HG03135 (cell line): ENCODE results near the gene CD46.

Source experiments
- ATAC-seq: cut with Tn5 transposase; IDR thresholded peaks from one replicate; pipeline ENCODE4 v1.9.1; 2021; ENCODE audit warnings: mild to moderate bottlenecking, moderate library complexity; ENCODE audit not compliant: unreplicated experiment

Gene CD46

DNA sequence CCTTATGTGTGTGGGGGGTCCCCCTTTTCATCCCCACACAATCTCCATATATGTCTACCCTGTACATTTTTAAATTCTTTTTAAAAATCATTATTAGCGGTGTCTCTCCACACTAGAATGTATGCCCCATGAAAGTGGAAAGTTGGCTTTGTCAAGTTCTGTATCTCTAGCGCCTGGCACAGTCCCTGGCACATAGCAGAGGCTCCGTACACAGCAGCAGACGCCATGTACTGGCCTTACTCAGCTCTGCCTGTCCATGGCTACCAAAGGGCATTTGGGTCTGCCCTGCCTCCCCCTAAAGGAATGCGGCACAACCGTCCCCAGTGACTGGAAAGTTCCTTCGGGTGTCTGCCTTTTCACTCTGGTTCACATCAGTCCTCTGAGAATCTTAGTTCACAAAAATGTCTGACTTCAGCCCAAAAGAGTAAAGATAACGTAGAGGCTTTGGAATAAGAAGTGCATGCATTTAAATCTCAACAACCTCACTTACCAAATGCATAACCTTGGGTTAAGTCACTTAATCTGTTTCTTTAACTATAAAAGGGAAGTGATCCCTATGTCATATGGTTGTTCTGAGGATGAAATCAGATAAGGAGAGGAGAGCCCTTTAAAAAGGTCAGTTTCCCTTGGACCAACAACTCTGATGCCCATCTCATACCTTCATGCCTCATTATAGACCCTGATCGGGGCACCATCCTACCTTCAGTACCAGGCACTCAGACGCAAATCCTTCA, 61.1 kb downstream of the CD46 start:
- ATAC-seq, result no peak

DNA sequence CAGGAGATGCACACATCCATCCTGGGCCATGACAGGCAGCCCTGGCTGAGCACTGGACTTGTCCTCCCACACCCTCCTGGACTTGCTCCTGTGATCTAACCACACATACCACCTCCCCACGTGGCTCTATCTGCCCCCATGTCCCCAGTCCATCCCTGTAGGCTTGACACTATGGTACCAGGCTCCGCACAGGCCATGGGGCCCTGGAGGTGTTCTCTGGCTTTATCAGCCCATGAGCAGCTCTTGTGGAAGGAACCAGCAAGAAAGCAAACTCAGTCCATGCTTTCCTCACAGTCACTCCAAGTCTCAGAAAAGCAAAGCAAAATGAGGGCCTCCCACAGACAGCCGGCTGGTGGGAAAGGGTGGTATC, 61.6 kb downstream of the CD46 start:
- ATAC-seq, result no peak

DNA sequence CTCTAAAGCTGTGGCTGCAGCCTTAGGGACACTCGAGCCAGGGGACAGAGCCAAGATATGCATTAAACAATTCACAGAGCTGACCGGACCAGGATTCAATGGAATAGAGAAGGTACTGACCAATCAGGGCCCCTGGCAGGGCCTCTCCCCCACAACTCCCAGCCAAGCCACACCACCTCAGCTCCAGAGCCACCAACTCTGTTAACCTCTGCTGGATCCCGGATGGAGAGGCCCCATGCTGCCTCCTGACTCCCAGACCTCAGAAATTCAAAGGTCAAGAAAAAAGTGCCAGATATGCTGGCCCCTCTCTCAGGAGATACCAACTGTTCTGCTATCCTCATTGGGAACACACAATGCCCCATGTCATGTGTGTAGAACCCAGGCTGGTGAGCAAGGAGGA, 62.1 kb downstream of the CD46 start:
- ATAC-seq, result no peak

DNA sequence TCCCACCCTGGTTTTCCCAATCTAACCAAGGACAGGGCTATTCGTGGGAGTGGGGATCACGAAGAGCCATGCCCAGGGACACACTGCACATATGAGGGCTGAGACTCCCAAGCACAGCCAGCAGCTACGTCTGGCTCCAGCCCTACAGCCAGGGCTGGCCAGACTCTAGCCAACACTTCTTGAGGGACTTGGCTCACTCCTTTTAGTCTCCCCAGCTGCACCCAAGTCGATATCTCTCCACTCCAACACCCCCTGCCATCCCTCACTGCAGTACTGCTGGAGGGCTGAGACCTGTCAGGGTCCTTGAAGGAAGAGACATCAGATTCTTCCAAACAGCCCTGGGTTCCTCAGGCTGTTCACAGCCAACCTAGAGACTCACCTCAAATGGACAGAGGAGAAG, 62.6 kb downstream of the CD46 start:
- no peak for ATAC-seq

DNA sequence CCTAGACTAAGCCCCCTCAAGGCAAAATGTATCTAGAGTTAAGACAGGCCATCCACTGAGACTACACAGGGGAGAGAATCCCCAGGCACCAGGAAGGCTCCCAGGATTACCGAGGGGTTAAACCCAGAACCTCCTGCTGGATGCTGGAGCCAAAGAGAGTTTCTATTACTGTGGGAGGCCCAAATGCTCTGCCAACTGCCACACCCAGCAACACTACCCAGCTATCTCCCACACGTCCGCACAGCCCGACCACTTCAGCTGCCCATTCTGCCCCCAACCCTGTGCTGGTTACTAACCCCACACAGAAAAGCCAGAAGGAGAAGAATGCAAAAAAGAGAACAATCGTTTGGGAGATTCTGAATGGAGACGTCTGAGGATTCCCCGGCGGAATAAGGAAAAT, 63.6 kb downstream of the CD46 start:
- no peak for ATAC-seq

DNA sequence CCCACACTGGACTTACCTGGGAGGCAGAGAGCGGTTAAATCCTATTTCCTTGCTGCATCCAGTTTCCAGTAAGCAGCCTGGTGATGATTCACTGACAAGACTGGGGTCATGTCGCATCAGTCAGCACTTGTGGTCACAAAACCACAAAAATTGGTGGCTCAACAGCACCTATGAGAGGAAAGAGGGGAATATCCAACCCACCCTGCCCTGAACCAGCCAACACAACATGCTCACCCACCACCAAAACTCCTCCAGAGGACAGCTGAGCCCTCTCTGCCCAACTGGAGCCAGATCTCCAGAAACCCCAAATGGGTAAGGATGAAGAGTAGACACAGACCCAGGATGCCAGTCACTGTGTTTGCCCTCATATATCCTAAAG, 64.0 kb downstream of the CD46 start:
- no peak for ATAC-seq

DNA sequence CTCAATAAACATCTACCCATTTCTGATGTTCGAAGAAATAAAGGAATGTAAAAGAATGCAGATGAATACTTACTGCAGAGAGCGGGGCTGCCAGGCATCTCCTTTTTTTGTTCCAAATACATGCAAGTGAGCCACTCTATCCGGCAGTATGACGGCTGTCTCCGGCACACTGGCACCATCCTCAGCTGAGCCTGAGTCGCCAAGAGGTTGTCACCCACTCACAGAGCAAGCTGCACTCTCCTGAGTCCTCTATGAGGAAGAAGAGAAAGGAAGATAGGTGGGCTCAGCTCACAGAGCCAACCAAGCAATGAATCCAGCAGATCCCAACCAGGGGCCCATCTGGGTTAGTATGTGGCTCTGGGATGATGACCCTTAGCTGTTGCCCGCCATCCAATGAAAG, 65.3 kb downstream of the CD46 start:
- no peak for ATAC-seq

DNA sequence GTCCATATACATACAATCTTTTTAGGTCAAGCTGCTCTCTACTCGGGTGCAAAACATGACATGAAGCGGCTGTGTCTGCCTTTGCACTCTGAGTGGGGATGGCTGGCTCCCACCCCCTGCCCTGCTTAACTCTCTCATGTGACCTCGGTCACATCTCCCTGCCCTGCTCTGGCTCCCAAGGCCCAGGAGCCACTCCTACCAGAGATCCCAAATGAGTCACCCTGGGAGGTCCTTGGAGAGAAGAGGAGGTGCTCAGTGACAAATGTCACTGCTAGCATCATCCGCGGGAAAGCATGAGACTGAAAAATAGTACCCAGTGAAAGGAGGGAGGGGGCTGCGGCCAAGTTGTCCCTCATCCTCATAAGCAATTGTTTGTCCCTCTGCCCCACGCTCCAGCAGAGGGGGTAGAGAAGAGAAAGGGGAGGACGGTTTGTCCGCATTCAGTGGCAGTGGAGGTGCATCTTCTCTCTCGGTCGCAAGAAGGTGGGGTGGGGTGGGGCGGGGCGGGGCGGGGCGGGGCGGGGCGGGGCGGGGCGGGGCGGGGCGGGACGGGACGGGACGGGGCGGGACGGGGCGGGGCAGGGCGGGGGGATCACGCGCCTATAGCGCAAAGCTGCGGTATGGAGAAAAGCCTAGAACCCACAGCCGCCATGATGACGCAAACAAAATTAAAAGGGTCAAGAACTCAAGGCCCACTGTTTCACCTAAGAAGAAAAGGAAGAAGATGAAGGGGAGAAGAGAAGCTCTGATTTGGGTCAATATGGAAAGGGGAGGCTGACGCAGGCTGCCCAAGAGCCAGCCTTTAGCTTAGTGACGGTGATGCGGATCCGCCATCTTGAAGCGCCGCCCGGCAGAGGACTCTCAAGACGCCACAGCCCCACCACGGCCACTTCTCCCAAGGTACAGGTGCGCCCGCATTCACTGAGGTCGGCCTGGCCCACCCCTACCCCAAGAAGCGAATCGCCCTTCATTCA, 66.2 kb downstream of the CD46 start:
- ATAC-seq, result no peak

DNA sequence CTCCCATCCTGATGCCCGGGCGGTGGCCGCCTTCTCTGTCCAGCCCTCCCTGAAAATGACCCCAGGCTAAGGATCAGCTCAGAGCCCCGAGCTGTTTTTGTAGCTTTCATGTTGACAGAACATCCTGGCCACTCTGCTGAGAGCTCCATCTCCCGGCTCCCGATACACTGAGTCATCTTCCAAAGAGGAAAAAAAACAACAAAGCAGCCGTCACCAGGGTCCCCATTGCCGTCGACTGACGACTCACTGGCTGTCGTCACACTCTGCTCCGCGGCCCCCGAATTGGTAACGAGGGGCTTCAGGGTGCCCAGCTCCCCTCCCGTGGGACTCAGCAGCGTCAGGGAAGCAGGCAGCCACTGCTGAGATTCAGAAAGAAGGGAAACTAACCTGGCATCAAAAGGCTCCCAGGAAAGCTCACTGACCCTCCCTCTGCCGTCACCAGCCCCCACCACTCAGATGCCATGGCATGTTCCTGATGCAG, 67.2 kb downstream of the CD46 start:
- no peak for ATAC-seq

DNA sequence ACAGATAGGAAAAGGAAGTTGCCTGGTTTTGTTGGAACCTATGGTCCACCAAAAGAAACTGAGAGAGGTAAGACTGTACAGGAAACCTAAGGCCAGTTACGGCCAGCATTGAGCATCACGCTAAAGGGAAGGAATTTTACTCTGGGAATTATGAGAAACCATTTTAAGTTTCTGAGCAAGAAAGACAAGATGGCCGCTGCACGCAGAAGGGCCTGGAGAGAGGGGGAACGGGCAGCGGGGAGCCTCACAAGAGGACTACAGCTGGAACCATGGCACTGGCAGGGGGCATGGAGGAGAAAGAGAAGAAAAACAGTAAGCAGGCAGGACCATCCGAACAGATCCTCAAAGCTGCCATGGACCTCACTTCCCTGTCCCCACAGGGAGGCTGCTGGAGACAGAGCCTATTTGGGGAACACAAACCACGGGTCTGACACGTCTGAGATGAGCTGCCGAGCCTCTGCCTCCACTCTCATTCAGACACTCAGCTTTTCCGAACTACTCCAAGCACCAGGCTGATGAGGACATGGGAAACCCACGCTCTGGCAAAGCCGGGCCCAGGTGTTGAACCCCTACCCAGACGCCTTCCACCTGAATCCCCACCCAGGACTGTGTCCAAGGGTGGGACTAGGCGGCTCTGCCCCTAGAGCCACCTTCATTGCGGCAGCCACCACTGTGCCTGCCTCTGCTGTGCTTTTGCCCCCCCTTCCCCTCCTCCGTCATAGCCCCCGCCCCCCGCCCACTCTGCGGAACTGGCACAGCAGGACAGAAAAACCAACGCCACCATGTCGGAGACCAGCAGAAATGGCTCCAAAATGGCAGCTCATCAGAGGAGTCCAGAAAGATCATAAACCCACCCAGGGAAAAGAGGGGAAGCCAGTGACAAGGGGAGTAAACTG, 69.0 kb downstream of the CD46 start:
- no peak for ATAC-seq

DNA sequence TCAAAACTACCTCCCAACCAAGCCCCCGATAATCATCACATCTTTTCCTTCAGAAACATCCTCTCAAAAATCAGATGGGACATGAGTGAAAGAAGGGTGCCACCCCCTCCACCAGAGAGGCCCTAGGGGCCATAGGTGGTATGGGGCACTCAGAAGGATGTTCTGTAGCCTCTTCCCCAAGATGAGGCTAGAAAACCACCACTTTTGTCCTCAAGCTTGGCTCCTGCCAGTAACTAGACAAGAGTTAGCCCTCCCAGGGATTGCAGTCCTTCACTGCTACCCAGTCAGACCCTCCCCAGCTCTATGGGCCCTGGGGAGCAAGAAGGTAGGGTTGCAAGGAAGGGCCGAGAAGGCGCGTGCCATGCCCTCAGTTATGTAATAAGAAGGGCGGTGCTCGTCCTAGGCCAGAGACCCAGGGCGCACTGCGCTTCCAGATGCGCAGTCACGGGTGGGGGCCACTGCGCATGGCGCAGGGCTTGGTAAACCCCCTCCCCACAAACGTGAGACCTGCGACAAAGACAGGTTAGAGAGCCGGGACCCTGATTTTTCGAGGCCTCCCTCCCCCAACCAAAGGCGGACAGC, 69.7 kb downstream of the CD46 start:
- ATAC-seq, result no peak

DNA sequence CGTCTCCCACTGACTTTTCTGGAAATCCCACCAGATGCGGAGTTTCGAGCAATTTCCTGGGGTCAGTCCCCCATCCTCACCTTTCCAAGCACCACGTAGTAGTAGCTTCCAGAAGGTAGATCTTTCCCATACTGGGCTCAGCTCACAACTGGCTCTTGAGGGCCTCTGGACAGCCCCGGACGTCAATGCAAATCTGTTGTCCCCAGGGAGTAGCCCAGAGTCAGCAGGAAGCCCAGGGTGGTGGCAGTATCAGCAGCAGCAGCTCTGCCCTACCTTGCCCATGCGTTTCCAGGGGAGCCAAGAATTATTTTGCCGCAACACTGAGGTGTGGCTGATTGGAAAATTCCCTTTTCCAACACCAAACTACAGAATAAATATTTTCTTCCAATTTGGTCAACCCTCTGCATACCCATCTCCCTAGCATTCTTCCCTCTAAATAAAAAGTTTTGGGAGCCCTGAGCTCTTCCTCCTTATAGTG, 70.3 kb downstream of the CD46 start:
- peak; percentile 32 for ATAC-seq

DNA sequence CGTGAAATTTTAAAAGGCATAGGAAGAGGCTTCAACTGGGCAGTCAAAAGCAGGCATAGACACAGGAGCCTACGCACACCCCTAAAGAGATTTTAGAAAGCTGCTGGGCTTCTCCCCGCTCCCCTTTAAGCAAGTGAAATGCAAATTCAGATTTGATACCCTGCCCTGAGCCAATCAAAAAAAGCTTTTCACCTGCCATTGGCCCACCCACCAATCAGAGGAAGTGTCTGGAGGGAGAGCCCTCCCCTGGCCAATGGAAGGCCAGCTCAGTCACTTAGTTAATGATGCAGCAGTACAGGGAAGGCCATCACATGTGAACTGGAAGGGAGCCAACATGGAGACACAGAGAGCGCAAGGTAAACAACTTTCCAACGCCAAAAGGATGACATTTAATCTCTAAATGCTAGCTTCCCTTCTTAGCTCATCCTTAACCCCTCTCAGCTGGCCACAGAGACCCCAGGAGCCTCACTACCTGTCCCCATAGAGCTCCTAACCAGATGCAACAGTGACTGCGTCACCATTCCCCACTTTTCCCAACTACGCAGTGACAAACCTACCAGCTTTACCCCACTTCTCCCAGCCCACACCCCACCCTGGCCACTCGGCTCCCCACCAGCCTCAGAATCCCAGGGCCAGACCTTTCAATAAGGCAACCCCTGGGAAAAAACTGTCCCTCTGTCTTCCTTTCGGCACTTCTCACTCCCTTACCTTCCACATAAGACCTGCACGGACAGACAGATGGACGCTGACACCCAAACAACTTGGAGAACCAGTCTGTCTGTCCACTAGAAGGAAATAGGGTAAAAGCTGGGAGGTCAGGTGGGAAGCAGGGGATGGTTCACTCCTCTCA, 71.0 kb downstream of the CD46 start:
- ATAC-seq, result peak; percentile 48

DNA sequence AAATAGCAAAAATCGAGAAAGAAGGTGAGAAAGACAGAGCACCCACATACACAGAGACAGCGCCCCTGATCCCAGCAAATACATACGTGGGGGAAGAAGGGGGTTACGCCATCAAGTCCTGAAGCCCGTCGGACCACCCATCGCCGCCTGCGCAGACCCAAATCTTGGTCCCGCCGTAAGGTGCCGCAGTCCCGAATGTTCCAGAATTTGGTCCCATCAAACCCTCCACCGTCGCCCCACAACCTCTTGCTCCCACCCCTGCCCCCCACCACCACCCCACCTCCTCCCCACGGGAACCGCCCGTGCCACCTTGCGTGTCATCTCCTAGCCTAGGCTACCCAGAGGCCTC, 71.7 kb downstream of the CD46 start:
- no peak for ATAC-seq

DNA sequence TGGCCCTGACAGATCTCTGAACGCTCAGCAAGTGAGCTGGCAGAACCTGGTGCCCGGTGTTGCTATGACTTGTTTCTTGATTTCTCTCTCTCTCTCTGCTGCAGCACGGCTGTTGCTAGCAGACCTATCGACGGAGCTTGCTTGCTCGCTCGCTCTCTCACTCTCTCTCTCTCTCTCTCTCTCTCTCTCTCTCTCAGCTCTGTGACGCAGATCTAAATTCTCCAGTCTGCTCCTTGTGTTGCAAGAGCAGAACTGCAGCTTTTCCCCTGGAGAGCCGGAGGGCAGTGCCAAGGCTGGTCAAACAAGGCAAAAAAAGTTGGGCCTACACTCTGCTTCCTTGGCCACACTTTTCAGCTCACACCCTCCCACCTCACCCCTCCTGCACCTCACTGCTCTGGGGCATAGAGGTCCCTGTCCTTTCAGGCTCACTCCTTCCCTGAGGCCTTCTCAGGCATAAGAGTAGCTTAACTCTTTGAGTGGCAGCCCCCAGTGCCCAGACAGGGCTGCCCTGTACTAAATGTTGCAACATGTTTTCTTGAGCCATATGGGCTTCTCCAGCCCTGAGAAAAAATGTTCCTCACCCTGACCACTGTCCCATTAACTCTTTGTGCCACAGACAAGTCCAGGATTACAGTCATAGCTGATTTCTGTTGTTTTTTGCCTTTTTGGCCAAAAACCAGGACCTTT, 72.2 kb downstream of the CD46 start:
- ATAC-seq, result peak; percentile 27

DNA sequence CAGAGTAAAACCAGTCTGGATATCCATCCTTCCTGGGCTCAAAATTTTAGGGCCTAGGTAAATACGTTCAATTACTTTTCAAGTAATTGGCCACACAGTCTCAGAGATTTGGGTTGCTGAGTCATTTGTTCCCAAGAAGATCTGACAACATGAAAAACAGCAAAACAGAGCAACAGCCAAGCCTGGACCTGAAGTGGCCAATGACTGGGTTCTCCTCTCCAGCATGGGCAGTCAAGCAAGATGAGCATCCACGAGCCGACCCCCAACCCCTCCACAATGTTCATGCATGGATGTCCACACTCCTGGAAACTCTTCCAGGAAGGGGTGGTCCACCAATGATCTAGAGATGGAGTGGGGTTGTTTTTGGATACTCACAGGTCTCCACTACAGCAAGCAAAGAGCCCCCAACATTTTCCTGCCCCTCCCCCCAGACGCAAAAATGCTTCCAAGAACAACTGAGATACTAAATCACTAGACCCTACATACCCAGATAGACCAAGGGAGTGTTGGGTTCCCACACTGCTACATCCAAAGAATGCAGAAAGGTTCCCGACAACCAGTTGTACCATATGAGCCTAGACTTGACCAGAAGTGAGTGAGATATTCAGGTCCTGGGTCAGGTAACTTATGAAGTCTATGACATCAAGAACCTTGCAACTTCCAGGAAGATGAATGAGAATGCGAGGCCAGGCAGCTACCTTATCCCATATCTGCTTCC, 73.0 kb downstream of the CD46 start:
- ATAC-seq, result no peak

DNA sequence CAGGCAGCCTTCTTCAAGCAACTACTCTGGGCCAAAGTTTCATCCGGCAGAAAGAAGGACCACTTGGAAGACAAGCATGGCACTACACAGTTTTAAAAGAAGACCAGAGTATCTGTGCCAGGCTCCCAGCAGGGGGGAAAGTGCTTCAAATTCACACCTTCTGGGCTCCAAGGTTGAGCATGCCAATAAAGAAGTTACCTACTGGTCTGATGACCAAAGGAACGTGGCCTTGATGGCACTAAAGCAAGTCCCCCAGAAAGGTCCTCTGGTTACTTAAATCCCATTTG, 73.5 kb downstream of the CD46 start:
- no peak for ATAC-seq

DNA sequence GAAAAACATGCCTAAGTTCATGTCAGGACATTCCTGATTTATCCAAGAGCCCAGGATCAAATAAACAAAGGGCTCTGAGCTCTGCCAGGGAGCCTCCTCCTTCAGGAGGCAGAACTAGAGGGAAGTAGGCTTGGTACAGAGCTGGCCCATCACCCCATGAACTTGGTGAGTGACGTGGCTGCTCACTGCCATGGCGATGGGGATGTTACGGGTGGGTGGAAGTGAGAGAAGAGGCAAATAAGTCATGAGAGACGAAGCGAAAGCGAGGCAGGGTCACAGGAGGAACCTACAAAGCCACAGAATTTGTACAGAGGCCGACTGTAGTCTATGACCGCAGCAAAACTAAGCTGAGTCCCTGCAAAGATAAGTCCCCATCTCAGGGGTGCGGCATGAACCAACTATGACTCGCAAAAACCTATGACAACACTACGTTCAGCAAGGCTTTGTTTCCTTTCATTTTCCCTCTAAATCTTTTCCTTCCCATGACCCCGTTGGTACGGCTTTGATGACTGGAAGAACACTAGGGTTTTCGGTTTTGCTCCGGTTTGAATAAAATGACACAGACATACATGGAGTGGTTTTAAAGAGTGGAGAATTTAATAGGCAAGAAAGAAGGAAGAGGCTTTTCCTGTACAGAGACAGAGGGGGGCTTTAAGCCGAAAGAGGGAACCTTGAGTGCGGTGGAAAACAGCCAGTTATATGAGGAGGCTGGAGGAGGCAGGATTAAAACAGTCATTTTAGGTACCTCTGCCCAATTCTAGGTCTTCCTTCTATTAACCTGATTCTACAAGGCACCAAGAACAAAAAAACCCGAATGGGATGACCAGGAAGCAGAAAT, 74.1 kb downstream of the CD46 start:
- ATAC-seq, result peak; percentile 71
